Subcutaneous adipose tissue (tissue), 4 donors: Measurements from ENCODE around the gene CHST11. TPM values are rescaled to one million over a fixed set of nuclear protein-coding genes. Genes with fewer than 3 reads are reported as not detected.

ENCODE experiments used
- CTCF ChIP-seq: fragments of 450-650 bp; IDR thresholded peaks from one replicate; pipeline ENCODE4 v1.5.1; 2016; ENCODE audit warnings: low read depth, mild to moderate bottlenecking, control low read depth, antibody characterized with exemption, moderate library complexity
- total RNA-seq, 4 donors: library from RNA; depleted of rRNA; stranded (reverse); fragments of >200 nt; gene quantifications; one replicate each; pipeline ENCODE4 v1.1.0, GENCODE V29; 2016

The CHST11 gene
- total RNA-seq, 4 donors from 2014 or later: 5.1 to 48.4 (median 9.3) TPM

DNA sequence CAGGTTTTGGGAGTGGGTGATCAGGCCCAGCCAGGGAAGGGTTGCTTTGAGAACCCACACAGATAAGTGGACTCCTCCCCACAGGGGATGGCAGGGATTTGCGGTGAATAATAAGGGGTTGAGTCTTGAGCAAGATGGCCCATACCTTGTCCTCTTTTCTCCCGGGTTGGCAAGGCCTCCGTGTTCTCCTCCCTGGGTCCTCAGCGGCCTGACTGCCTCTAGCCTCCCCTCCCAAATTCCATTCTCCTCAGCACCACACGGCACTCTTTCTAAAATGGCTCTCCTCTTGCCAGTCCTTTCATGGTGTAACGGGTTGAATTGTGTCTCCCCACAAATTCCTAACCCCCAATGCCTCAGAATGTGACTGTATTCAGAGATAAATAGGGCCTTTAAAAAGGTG is 70.0 kb downstream of the CHST11 start:
- TF ChIP-seq CTCF: no peak

GRCh38 chr12:104529130-104529874 is 72.6 kb downstream of the CHST11 start:
- TF ChIP-seq CTCF: no peak

GRCh38 chr12:104532636-104533035 is 75.9 kb downstream of the CHST11 start:
- no peak for TF ChIP-seq CTCF

DNA sequence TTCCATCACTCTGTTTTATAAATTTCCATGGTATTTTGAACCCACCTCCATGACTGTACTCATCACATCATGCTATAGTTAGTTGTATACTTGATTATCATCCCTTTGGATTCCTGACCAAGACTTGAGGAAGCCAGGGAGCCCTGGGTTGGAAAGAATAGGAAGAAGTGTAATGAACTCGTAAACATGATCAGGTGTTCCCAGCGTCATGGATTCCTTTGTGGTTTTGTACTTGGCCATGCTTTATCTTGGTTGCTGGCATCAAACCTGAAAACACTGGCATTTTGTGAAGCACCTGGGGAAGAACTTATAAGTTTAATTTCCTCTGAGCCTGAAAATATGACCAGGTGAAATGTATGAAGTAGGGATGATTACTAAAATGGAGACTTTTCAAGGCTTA is 76.4 kb downstream of the CHST11 start:
- TF ChIP-seq CTCF: no peak

DNA sequence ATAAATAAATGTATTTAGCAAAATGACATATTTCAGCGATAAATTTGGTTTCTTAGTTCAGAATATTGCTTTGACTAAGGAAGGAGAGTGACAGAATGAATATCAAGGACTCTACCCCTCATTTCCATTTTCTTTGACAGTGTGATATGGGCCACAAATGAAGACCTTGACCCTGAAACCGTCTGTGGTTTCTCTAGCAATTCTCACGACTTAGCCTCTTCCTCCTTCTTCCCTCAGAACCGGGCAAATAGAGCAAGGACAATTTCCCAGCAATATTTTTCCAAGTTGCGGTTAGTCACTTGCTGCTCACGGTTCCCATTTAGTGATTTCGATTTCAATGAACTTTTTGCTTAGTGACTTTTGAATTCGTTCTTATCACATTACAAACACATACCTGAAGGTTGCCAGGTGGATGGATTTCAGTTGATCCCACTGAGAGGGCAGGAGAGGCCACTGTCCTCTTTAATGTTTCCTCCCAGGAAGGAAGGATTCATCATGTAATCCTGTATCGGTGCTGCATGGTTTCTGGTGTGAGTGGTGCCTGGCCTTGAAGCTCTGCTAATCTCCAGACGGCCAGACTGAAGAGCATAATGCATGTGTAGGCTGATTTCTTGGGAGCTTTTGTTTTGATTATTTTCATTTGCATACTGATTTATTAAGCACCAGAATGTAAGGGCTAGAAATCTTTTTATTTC is 77.6 kb downstream of the CHST11 start:
- TF ChIP-seq CTCF: no peak

GRCh38 chr12:104534857-104535248 is 78.1 kb downstream of the CHST11 start:
- no peak for TF ChIP-seq CTCF

GRCh38 chr12:104535369-104535768 is 78.6 kb downstream of the CHST11 start:
- TF ChIP-seq CTCF: no peak
